HG02973 (cell line): ENCODE data around the gene TCF25.
A peak's percentile ranks its signal among the peaks of the same experiment; 100 is the strongest.

Source experiments
- ATAC-seq: cut with Tn5 transposase; IDR thresholded peaks from one replicate; pipeline ENCODE4 v1.9.1; 2021; ENCODE audit warnings: moderate library complexity; ENCODE audit not compliant: unreplicated experiment

TCF25 gene

DNA sequence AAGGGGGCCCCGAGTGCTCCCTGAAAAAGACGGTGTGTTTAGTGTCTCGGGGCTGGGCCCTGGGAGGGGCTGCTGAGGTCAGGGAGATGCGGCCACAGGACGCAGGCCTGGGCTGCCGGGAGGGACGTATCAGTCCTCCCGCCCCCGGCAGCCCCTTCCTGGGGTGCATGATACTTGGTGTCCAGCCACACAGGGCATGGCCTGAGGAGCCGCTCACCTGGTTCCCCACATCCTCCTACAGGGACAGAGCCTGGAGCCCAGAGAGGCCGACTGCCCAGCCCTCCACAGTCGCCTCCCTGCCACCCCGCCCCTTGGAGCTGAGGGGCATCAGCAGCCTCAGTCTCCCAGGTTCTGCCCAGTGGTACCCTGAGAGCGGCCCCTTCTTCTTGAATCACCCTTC, 63.1 kb downstream of the TCF25 start:
- ATAC-seq, result no peak

- ATAC-seq, result no peak
Measured at GRCh38 chr16:89936981-89937380, 63.6 kb downstream of the TCF25 start.

- no peak for ATAC-seq
Measured at GRCh38 chr16:89938175-89938885, 64.9 kb downstream of the TCF25 start.

- ATAC-seq, result no peak
Measured at GRCh38 chr16:89944773-89945172, 71.4 kb downstream of the TCF25 start.

GRCh38 chr16:89945654-89946053, 72.3 kb downstream of the TCF25 start:
- no peak for ATAC-seq

GRCh38 chr16:89946515-89946914, 73.1 kb downstream of the TCF25 start:
- no peak for ATAC-seq

GRCh38 chr16:89949121-89949742, 75.8 kb downstream of the TCF25 start:
- no peak for ATAC-seq

DNA sequence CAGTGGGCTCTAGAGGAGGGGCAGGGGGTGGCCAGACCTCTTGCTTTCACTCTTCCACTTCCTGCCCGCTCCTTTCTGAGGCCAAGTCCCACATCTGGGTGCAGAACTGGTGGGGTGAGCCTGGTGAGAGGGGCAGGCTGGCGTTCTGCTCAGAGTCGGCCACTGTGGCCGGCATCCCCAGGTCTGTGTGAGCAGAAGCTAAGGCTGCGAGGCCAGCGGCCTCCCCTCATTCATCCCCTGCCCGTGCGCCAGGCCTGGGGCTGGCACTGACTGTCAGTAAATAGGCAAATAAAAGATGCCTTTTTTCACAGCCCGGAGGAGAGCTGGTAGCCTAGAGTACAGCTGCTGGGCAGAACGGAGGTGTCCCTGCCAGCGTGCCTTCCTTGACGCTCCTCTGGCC, 76.4 kb downstream of the TCF25 start:
- ATAC-seq, result no peak

GRCh38 chr16:89951509-89951908, 78.1 kb downstream of the TCF25 start:
- no peak for ATAC-seq

DNA sequence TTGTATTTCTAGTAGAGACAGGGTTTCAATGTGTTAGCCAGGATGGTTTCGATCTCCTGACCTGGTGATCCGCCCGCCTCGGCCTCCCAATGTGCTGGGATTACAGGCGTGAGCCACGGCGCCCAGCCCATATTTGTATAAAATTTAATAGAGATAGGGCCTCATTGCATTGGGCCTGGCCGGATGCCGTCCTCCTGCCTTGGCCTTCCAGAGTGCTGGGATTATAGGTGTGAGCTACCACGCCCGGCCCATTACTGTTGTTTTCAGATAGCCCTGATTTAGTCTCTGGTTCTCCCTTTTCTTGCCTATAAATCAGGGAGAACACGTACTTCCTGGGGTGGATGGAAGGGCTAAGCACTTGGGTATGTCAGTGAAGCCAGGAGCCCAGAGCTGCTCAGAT, 78.7 kb downstream of the TCF25 start:
- no peak for ATAC-seq

DNA sequence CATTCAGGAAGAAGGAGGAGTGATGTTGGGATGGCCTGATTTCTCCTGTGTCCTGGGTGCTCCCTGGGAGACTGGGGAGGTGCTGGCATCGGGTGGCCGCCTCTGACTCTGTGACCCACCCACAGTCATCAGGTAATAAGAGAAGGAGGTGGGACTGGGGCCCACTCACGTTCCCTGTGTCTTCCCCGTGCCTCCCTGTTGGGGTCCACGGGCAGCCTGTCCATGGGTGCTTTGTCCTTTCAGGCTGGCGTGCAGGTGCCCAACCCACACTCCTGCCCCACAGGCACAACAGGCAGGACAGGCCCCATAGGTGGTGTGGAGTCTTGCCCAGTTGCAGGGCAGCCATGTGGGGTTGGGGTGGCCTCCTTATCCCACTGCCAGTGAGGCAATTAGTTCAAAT, 79.2 kb downstream of the TCF25 start:
- no peak for ATAC-seq

- ATAC-seq, result peak; percentile 42
Measured at GRCh38 chr16:89953671-89954406, 80.4 kb downstream of the TCF25 start.

DNA sequence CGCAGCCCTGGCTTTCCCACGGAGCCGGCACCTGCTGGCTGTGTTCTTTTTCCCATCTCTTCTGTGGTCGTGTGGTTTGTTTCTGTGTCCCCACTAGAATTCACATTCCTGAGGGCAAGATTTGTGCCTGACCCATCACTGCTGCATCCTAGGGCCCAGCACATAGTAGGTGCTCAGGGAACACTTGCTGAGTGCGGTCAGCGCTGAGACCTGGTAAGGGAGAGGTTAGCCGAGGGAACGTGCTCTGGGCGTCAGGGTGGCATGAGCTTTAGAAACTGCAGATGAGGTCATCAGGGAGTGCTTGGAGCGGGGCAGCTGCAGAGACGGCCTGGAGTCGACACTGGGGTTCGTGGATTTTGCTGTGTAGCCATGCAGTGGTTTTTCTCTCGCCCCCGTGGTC, 81.1 kb downstream of the TCF25 start:
- ATAC-seq, result no peak

- no peak for ATAC-seq
Measured at GRCh38 chr16:89955001-89955685, 81.8 kb downstream of the TCF25 start.

- ATAC-seq, result no peak
Measured at GRCh38 chr16:89956505-89957215, 83.3 kb downstream of the TCF25 start.

DNA sequence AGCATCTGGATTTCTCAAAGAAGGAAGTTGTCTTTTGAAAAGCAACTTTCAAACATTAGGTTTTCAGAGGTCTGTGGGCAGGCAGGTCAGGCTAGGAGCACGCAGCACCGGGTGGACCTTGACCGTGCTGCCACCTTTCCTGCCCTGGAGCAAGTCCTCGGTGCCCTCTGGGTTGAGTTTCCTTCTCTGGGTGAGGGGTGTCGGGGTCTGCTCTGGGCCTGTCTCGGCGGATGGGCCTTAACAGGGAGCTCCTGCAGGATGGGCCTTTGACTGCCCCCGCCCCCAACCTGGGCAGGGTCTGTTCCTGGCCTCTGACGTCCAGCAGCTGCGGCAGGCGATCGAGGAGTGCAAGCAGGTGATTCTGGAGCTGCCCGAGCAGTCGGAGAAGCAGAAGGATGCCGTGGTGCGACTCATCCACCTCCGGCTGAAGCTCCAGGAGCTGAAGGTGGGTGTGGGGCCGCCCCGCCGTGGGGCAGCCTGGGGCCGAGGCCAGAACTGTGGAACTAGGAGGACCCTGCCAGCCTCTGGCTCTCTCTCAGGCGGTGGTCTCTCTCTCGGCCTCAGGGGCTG, 83.9 kb downstream of the TCF25 start:
- ATAC-seq, result no peak

DNA sequence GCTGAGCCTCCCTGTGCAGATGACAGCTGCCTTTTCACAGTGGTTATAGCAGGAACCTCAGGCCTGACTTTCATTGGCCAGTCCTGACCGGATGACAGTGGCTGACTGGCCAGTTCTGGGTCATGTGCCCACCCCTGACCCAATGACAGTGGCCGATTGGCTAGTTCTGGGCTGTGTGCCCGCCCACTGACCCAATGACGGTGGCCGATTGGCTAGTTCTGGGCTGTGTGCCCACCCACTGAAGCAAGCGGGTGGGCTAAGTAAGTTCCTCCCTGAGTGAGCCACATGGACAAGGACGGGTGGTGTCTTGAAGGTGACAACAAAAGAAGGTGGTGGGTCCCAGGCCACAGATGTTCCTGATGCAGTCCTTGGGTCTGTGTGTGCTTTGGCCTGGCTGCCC, 84.7 kb downstream of the TCF25 start:
- ATAC-seq, result no peak

DNA sequence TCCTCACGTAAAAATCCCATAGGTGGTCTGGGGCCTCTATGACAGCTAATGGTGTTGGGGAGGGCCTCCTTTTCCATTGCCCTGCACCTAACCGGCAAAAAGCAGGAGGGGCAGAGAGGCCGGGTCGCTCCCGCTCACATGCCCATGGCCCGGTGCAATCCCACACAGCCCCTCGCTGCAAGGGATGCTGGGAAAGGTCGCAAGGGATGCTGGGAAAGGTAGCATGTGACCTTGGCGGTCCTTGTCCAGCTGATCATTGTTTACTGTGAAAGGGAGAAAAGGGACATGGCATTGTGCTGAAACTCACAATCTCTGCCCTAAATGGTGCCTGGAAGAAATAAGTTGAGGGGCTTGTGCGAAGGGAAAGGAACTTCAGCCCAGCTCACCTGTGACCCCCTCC, 85.2 kb downstream of the TCF25 start:
- no peak for ATAC-seq

- no peak for ATAC-seq
Measured at GRCh38 chr16:89960966-89961365, 87.6 kb downstream of the TCF25 start.
